TTC549 (cell line): ENCODE results near the gene NTNG1.

Source experiments
- FAIRE-seq: peaks from 2 replicates; lab custom pipeline; 2012; peaks lifted over from hg19 to GRCh38; lab: Jason Lieb, UNC

Gene NTNG1

GRCh38 chr1:107263291-107263915, 122.6 kb downstream of the NTNG1 start:
- no peak for FAIRE-seq

- FAIRE-seq: no peak
Observed at GRCh38 chr1:107264007-107264406, 123.2 kb downstream of the NTNG1 start.

- no peak for FAIRE-seq
Observed at GRCh38 chr1:107264561-107264960, 123.7 kb downstream of the NTNG1 start.

- FAIRE-seq: no peak
Observed at GRCh38 chr1:107267489-107267888, 126.7 kb downstream of the NTNG1 start.

GRCh38 chr1:107272321-107272720, 131.5 kb downstream of the NTNG1 start:
- FAIRE-seq: no peak

GRCh38 chr1:107273515-107273914, 132.7 kb downstream of the NTNG1 start:
- no peak for FAIRE-seq

GRCh38 chr1:107274227-107274626, 133.4 kb downstream of the NTNG1 start:
- FAIRE-seq: no peak

- no peak for FAIRE-seq
Observed at GRCh38 chr1:107276247-107276646, 135.4 kb downstream of the NTNG1 start.

GRCh38 chr1:107277022-107277421, 136.2 kb downstream of the NTNG1 start:
- FAIRE-seq: no peak

GRCh38 chr1:107286125-107286524, 145.3 kb downstream of the NTNG1 start:
- FAIRE-seq: no peak

- FAIRE-seq: no peak
Observed at GRCh38 chr1:107291987-107292386, 151.1 kb downstream of the NTNG1 start.

GRCh38 chr1:107293901-107294613, 153.2 kb downstream of the NTNG1 start:
- no peak for FAIRE-seq

- no peak for FAIRE-seq
Observed at GRCh38 chr1:107294686-107295085, 153.8 kb downstream of the NTNG1 start.

- no peak for FAIRE-seq
Observed at GRCh38 chr1:107297681-107298080, 156.8 kb downstream of the NTNG1 start.

- FAIRE-seq: no peak
Observed at GRCh38 chr1:107298526-107298925, 157.7 kb downstream of the NTNG1 start.

GRCh38 chr1:107299521-107299920, 158.7 kb downstream of the NTNG1 start:
- FAIRE-seq: no peak

- no peak for FAIRE-seq
Observed at GRCh38 chr1:107309962-107310361, 169.1 kb downstream of the NTNG1 start.

GRCh38 chr1:107315652-107316051, 174.8 kb downstream of the NTNG1 start:
- no peak for FAIRE-seq

GRCh38 chr1:107318932-107319331, 178.1 kb downstream of the NTNG1 start:
- no peak for FAIRE-seq

- FAIRE-seq: no peak
Observed at GRCh38 chr1:107323784-107324183, 182.9 kb downstream of the NTNG1 start.

GRCh38 chr1:107326824-107327445, 186.1 kb downstream of the NTNG1 start:
- no peak for FAIRE-seq

- FAIRE-seq: no peak
Observed at GRCh38 chr1:107327446-107327845, 186.6 kb downstream of the NTNG1 start.

GRCh38 chr1:107328087-107328486, 187.2 kb downstream of the NTNG1 start:
- no peak for FAIRE-seq

- no peak for FAIRE-seq
Observed at GRCh38 chr1:107339775-107340174, 198.9 kb downstream of the NTNG1 start.
